ENCODE results near the gene GAL3ST3. TPM values are rescaled to one million over a fixed set of nuclear protein-coding genes. Genes with fewer than 3 reads are reported as not detected.

GAL3ST3 gene
- total and polyA plus RNA-seq, 2 of the 8 experiments (the other 6 are each of a cell fraction or from before 2014, with no cell fraction given): 21.1 to 21.4 TPM

- TF ChIP-seq USF2 (IDR thresholded peaks at IDR 0.05; ENCODE audit: low read length) (no peak), RBBP5 (IDR thresholded peaks at IDR 0.05; ENCODE audit: borderline replicate concordance, low read depth, low read length) (no peak), HDAC2 (IDR thresholded peaks at IDR 0.05; ENCODE audit: borderline replicate concordance in 1 of 2, low read depth in 2 of 2, low read length in 2 of 2) (no peak), SP1 (IDR thresholded peaks at IDR 0.05; ENCODE audit: low read depth, low read length) (no peak), RNF2 (IDR thresholded peaks at IDR 0.05; ENCODE audit: borderline replicate concordance, low read depth, low read length, missing control alignments, poor library complexity, severe bottlenecking) (no peak), SIX5 (IDR thresholded peaks at IDR 0.05; ENCODE audit: low read depth, low read length) (no peak), SIN3A (conservative IDR thresholded peaks at IDR 0.05 in 1 of 2, IDR thresholded peaks at IDR 0.05 in 1 of 2; ENCODE audit: low read depth in 1 of 2, low read length in 2 of 2) (no peak)
These were observed 9.2 kb downstream of the GAL3ST3 start (continued) for GRCh38 chr11:66039765-66040164.

Data from H1 (cell line).